NCI-H526 treated with DMSO at 0.1 percent for 48 hours (cell line): ENCODE measurements around the gene SKOR2.

Experiments used
- DNase-seq: peaks from one replicate; lab custom pipeline; 2025; lab: John Stamatoyannopoulos, UW

Gene SKOR2

GRCh38 chr18:47260120-47260923 is 8.9 kb upstream of the SKOR2 start:
- DNase-seq, result no peak

- no peak for DNase-seq
Measured at GRCh38 chr18:47254341-47254939, 3.0 kb upstream of the SKOR2 start.

GRCh38 chr18:47253101-47253654 is 1.7 kb upstream of the SKOR2 start:
- DNase-seq, result no peak

GRCh38 chr18:47250391-47251046 is 941 bp downstream of the SKOR2 start:
- no peak for DNase-seq

GRCh38 chr18:47249314-47249981 is 2.0 kb downstream of the SKOR2 start:
- DNase-seq, result no peak

GRCh38 chr18:47248604-47249313 is 2.7 kb downstream of the SKOR2 start:
- no peak for DNase-seq

- DNase-seq, result no peak
Measured at GRCh38 chr18:47248115-47248603, 3.3 kb downstream of the SKOR2 start.

GRCh38 chr18:47247416-47248114 is 3.9 kb downstream of the SKOR2 start:
- no peak for DNase-seq

GRCh38 chr18:47247036-47247415 is 4.4 kb downstream of the SKOR2 start:
- DNase-seq, result no peak

GRCh38 chr18:47246027-47246971 is 5.2 kb downstream of the SKOR2 start:
- no peak for DNase-seq

GRCh38 chr18:47244086-47244485 is 7.4 kb downstream of the SKOR2 start:
- peak; percentile 87 for DNase-seq

- DNase-seq, result no peak
Measured at GRCh38 chr18:47235096-47235495, 16.4 kb downstream of the SKOR2 start.

GRCh38 chr18:47226660-47227059 is 24.8 kb downstream of the SKOR2 start:
- no peak for DNase-seq

- DNase-seq, result peak; percentile 14
Measured at GRCh38 chr18:47215554-47216138, 35.8 kb downstream of the SKOR2 start.

GRCh38 chr18:47209171-47209570 is 42.3 kb downstream of the SKOR2 start:
- no peak for DNase-seq

- no peak for DNase-seq
Measured at GRCh38 chr18:47206945-47207637, 44.4 kb downstream of the SKOR2 start.

- DNase-seq, result peak; percentile 4
Measured at GRCh38 chr18:47204908-47205522, 46.4 kb downstream of the SKOR2 start.
